H54 (cell line): ENCODE results near the gene CERS3.

ENCODE experiments used
- DNase-seq: peaks from one replicate; pipeline ENCODE4 v3.0.0; 2011; ENCODE audit warnings: low spot score, mixed read lengths; ENCODE audit not compliant: insufficient read length
- FAIRE-seq: peaks from 3 replicates; lab custom pipeline; 2011; peaks lifted over from hg19 to GRCh38; lab: Jason Lieb, UNC
- POLR2A ChIP-seq: IDR thresholded peaks from 2 replicates; pipeline ENCODE4 v1.6.1; 2011; ENCODE audit warnings: low read depth, mild to moderate bottlenecking, low read length

Gene CERS3

GRCh38 chr15:100544946-100545345, 16.2 kb upstream of the CERS3 start:
- TF ChIP-seq POLR2A = no peak
- FAIRE-seq (no peak), DNase-seq (no peak)

GRCh38 chr15:100544338-100544841, 15.6 kb upstream of the CERS3 start:
- no peak for TF ChIP-seq POLR2A
- DNase-seq = no peak
- FAIRE-seq = no peak

DNA sequence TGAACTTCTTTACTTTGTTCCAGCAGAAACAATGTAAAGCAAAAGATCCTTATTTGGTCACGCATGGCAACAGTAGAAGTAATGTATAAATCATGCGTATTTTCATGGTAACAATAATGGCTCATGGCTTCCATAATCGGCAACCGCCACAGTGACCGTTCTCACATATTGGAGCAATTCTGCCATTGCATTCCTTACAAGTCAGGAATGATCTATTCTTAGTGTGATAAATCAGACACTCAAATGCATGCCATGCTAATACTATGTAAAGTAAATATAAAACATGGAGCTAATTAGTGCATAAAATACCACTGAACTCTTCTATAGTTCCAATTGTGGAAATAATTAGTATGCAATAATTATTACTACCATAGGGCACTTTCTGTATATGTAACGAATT, 13.5 kb upstream of the CERS3 start:
- FAIRE-seq (no peak), DNase-seq (no peak)
- TF ChIP-seq POLR2A = no peak

DNA sequence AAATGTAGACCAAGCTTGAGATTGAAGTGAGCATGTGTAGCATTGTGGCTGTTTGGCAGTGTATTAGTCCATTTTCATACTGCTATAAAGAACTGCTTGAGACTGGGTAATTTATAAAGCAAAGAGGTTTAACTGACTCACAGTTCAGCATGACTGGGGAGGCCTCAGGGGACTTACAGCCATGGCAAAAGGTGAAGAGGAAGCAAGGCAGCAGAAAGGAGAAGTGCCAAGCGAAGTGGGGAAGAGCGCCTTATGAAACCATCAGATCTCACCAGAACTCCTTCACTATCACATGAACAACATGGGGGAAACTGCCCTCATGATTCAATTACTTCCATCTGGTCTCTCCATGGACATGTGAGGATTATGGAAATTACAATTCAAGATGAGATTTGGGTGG, 8.6 kb upstream of the CERS3 start:
- no peak for FAIRE-seq
- no peak for DNase-seq
- no peak for TF ChIP-seq POLR2A

DNA sequence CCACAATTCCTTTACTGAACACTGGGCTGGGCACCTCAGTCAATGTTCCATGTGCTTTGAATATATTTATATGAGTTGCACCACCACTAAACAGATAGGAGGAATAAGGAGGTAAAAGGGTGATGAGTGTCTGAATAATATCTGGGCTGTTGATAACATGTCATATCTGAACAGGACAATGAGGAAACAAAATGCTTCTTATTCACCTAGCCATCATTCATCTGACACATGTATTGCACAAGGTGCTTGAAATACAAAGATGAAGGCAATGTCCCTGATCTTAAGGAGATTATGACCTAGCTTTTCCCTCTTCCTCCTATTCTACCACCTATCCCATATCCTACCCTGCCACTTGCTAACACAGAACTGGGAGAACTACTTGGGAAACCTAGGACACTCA, 8.0 kb upstream of the CERS3 start:
- FAIRE-seq (no peak), DNase-seq (no peak)
- no peak for TF ChIP-seq POLR2A

DNA sequence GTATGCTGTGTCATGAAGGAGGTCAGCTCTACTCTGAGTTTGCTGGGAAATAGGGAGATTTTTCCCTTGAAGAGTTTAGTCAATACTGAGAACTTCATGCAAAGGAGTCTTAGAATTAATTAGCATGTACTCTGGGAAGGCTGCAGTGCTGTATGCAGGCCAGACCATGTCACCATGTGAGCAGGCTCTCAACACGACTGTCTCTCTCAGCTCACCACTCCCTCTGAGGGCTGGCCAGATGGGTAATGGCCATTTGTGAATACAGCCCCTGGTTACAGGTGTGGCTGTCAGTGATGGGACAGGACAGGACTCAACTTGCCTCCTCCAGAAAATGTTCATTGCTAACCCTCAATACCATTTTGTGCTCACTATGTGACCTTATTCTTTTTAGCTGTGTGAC, 5.1 kb upstream of the CERS3 start:
- no peak for TF ChIP-seq POLR2A
- DNase-seq (no peak), FAIRE-seq (no peak)

DNA sequence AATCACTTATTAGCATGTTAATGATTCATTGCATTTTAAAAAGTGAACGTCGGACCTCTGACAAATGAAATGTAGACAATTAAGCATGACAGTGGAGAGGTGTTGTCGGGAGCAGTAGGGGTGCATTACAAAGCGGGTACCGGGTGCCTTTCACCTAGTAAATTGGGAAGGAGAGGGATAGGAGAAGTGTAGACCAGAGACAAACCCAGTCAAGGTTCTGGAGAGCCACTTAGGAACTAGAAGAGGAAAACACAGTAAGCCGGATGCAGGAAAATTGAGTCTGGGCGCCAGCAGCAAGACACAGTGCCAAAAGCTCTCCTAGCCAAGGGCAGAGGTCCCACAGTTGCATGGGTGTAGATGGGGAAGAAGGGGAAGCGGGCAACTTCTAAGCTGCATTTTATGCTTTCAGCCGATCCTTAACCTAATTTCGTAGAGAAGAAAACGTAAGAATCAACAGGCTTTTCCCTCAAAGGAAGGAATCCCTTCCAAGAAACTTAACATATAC, 3.1 kb upstream of the CERS3 start:
- DNase-seq (no peak), FAIRE-seq (no peak)
- no peak for TF ChIP-seq POLR2A

DNA sequence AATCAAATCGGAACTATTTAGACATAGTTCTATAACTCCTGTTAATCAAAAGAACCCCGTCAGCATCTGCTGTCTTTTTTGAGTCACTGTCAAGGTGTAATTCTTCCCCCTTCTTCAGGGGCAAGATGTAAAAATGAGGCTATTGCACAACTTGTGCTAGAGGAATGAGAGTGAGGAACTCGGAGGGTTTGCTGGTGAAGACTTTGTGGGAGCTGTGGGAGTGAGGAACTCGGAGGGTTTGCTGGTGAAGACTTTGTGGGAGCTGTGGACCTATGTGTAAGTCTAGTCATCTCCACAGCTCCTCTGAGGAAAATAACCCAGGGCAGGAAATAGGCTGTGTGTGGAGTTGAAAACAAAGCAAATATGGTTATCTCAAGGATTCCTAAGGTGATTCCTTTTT, 2.5 kb upstream of the CERS3 start:
- no peak for DNase-seq
- FAIRE-seq = no peak
- no peak for TF ChIP-seq POLR2A

DNA sequence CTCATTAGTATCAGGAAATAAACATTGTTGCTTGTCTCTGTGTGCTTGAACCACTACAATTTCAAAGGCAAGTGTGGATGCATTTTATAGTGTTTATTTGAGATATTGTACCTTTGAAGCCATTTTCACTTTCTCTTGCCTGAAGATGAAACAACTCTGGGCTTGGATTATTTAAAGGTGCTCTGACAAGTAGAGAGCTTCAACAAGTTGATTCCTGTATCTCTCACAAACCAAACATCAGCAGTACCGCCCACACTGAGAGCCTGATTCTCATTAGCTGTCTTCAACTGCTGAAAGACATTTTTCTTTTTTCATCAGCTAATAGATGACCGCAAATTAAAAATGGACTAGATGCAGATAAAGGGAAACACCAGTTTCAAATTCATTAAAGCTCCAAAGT, 806 bp upstream of the CERS3 start:
- TF ChIP-seq POLR2A = no peak
- no peak for DNase-seq
- no peak for FAIRE-seq

- no peak for FAIRE-seq
- no peak for DNase-seq
- no peak for TF ChIP-seq POLR2A
These were observed 2.7 kb downstream of the CERS3 start for GRCh38 chr15:100526027-100526481.

DNA sequence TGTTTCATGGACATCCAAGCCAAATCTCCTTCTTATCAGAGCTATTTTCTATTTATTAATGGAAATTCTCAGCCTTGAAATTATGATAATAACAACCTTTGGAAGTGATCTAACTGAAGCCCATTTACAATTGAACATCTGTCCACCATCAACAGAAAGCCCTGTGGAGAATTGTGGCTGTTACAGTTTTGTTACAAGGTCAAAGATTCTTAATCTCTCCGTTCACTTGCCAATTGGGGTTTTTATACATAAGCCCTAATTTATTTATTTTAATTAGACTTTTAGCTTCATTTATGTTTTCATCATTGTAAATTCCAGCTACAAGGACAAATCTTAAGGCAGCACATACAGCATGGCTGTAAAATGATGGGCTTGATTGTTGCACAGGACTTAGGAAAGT, 3.3 kb downstream of the CERS3 start:
- DNase-seq = no peak
- TF ChIP-seq POLR2A = no peak
- FAIRE-seq = no peak

DNA sequence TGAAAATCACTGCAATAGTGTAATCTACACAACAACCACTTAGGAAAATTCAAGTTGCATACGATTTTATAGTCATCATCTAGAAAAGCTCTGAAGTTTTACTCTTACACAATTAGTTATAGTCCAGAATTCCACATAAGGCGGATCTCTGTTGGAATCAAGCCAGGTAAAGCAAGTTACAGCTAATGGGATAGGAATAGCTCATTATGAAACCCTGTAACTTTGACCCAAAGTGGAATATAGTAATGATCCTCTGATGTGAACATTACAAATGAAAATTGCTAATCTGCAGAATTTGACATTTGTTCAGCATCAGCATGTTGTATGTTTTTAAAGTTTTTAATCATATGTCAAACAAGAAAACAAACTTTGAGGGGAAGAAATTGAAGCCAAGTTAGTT, 4.4 kb downstream of the CERS3 start:
- TF ChIP-seq POLR2A = no peak
- no peak for FAIRE-seq
- no peak for DNase-seq

DNA sequence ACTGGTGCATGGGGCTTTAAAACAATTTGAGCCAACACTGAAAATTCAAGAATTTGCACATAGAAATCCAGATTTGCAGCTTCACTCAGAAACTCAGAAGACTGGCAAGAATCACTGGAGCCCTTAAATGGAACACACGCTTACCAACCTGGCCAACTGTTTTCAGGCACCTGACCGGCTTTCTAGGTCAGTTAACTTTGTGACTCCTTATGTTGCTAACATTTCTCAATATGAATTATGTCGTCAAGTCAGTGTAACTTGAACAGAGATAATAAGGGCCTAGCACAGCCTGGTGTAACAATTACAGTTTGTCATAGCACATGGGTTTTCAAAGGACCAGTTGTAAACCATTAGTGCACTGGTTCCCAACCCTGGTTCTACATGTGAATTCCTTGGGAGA, 6.8 kb downstream of the CERS3 start:
- no peak for FAIRE-seq
- no peak for DNase-seq
- TF ChIP-seq POLR2A = no peak

DNA sequence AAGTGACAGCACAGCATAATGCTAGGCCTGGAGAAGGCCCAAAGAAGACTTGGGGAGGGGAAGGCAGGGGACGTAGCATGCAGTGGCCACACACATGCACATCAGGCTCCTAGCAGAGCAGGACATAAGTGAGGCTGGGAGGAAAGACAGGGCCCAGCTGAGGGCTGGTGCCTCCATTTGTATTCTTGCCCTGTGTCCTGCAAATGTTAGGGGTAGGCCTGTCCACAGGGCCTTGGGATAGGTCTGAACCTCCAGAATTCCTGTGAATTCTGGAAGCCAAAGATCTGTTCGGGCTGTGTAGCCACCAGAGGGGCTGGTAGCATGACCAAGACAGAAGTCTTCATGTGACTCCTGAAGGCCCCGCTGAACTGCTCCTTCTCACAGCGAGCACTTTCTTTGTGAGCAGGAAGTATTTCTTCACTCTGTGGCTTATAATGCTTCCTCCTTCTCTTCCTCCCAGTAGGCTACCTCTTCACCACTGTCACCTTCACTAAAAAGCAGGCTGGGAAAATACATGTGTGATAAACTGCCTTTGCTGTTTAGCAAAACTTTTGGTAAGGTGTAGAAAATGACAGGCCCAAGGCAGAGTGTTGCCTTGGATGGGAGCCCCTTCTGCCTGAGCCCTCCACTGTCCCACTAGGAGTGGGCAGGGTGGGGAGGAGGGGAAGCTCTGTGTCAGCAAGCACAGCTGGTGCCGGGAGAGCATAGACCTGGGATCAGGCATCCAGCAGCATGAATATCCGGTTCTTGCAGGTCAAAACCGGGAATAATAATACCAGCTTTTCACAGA, 8.4 kb downstream of the CERS3 start:
- DNase-seq = no peak
- no peak for TF ChIP-seq POLR2A
- FAIRE-seq = no peak

- no peak for TF ChIP-seq POLR2A
- no peak for FAIRE-seq
- DNase-seq = no peak
These were observed 10.9 kb downstream of the CERS3 start for GRCh38 chr15:100517846-100518245.
